IPS-20b (cell line): ENCODE measurements around the gene ASB16.
A peak's percentile ranks its signal among the peaks of the same experiment; 100 is the strongest.
"Not testable (repeated sequence)": the region's sequence is repeated elsewhere in the genome, so short reads cannot be mapped to it uniquely, and the experiment has no call there.

Experiments
- H3K27ac ChIP-seq: one replicate; pipeline ENCODE4 v1.5.1; 2013; ENCODE audit warnings: low read length
- H3K27me3 ChIP-seq: 2 replicates; pipeline ENCODE4 v1.6.1; 2013; ENCODE audit warnings: mild to moderate bottlenecking, low read length, inconsistent platforms; ENCODE audit not compliant: insufficient read depth
- H3K36me3 ChIP-seq: 2 replicates; pipeline ENCODE4 v1.6.1; 2013; ENCODE audit warnings: low read depth, mild to moderate bottlenecking, inconsistent platforms, low read length, moderate library complexity; ENCODE audit not compliant: insufficient read depth
- H3K4me1 ChIP-seq: 2 replicates; pipeline ENCODE4 v1.6.1; 2013; ENCODE audit warnings: mild to moderate bottlenecking, control low read depth, inconsistent platforms, low read length, moderate library complexity; ENCODE audit not compliant: insufficient read depth
- H3K4me3 ChIP-seq: 2 replicates; pipeline ENCODE4 v1.5.1; 2013; ENCODE audit warnings: mild to moderate bottlenecking, low read length, inconsistent platforms
- H3K9ac ChIP-seq: 2 replicates; pipeline ENCODE4 v1.6.1; 2013; ENCODE audit warnings: low read depth, mild to moderate bottlenecking, inconsistent platforms, low read length, moderate library complexity
- H3K9me3 ChIP-seq: 2 replicates; pipeline ENCODE4 v1.6.1; 2013; ENCODE audit warnings: mild to moderate bottlenecking, low read depth, low read length, inconsistent platforms; ENCODE audit not compliant: insufficient read depth

Gene ASB16

GRCh38 chr17:44170499-44171201, at the start of gene ASB16:
TSS of gene ASB16 (plus strand) at chr17:44170704. CDS start at chr17:44170790, 86 bp downstream.
- H3K36me3 ChIP-seq = peaks cover 4% of the 10 kb centered on the region; the same call in 1 of the 2 replicates
- H3K27ac ChIP-seq = peak within 1 kb of the TSS; percentile 15

DNA sequence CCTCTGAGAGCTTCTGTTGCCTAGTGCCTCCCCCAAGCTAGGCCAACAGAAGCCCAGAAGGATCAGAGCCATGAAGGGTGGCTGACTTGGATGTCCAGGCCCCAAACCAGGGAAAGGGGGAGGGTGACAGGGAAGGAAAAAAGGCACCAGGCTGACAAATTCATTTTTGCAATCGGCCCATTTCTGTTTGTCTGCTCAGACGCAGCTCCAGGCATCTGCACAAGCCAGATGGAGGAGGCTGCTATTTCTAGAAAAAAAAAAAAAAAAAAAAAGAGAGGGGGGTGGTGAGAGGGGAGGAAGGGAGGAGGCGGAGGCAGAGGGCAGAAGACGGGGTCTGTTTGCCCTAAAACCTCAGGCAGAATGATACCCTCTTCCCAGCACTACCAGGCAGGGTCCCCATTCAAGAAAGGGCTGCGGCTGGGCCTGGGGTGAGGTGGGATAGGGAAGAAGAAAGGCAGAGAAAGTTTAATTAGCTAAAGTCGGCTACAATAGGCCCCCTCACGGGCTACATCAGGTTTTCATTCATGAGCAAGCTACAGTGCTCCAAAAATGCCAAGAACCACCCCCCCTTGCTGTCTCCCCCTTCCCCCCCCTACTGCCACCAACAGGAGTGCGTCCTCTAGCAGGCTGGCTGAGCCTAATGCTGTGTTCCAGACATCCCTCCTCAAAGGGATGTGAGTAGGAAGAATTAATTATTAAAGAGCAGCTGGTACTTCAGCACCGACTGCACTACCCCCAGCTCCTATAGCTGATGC, 49.5 kb upstream of the ASB16 start:
- Histone ChIP-seq H3K9me3 (no peaks in the 10 kb centered on the region), H3K36me3 (peaks cover 10% of the 10 kb centered on the region), H3K27me3 (peaks cover 5% of the 10 kb centered on the region; the same call in 1 of the 2 replicates), H3K27ac (no peak overlapping the region), H3K4me3 (peak overlapping the region; percentile 96; the same call in 1 of the 2 replicates), H3K9ac (no peak overlapping the region; the same call in 1 of the 2 replicates), H3K4me1 (peaks cover 32% of the 10 kb centered on the region; the same call in 1 of the 2 replicates)

More at GRCh38 chr17:44170499-44171201, at the start of gene ASB16:
- Histone ChIP-seq H3K4me3 (peak within 1 kb of the TSS; percentile 33; the same call in 1 of the 2 replicates), H3K9me3 (no peaks in the 10 kb centered on the region), H3K9ac (peak within 1 kb of the TSS; percentile 46; the same call in 1 of the 2 replicates), H3K27me3 (no peaks in the 10 kb centered on the region), H3K4me1 (no peaks in the 10 kb centered on the region; the same call in 1 of the 2 replicates)

GRCh38 chr17:44121997-44122815, 48.3 kb upstream of the ASB16 start:
- H3K27ac ChIP-seq = no peak overlapping the region
- H3K9me3 ChIP-seq = no peaks in the 10 kb centered on the region
- peaks cover 5% of the 10 kb centered on the region; the same call in 1 of the 2 replicates for H3K27me3 ChIP-seq
- peaks cover 32% of the 10 kb centered on the region; the same call in 1 of the 2 replicates for H3K4me1 ChIP-seq
- H3K9ac ChIP-seq = peak overlapping the region; percentile 90; the same call in 1 of the 2 replicates
- peaks cover 3% of the 10 kb centered on the region; the same call in 1 of the 2 replicates for H3K36me3 ChIP-seq
- peak overlapping the region; percentile 96 for H3K4me3 ChIP-seq

DNA sequence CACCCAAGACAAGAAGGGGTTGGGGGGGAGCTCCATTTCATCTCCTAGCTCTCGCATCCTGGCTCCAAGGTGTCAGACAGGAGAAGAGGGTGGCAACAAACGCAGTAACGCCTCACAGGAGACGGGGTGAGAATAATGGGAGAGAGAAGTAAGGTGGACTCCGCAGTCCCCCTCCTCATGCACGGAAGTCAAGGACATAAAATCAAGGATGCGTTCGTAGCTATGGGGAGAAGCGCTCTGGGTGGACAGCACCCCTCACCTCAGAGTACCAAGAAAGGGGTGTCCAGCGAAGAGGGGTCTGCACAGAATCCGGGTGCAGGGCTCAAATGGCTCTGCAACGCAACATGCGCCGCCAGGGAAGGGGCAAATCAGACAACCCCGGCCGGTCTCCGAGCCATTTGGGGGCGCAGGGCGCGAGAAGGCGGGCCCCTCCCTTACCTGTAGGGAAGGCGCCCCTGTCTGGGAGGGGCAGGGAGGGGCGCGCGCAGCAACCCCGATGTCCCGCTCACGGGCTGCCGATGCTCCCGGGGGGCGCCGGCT, 47.6 kb upstream of the ASB16 start:
- no peaks in the 10 kb centered on the region for H3K36me3 ChIP-seq
- H3K4me1 ChIP-seq = peaks cover 28% of the 10 kb centered on the region; the same call in 1 of the 2 replicates
- peak overlapping the region; percentile 96 for H3K4me3 ChIP-seq
- H3K27me3 ChIP-seq = peaks cover 5% of the 10 kb centered on the region; the same call in 1 of the 2 replicates
- no peaks in the 10 kb centered on the region for H3K9me3 ChIP-seq
- no peak overlapping the region for H3K27ac ChIP-seq
- peak overlapping the region; percentile 90 for H3K9ac ChIP-seq

DNA sequence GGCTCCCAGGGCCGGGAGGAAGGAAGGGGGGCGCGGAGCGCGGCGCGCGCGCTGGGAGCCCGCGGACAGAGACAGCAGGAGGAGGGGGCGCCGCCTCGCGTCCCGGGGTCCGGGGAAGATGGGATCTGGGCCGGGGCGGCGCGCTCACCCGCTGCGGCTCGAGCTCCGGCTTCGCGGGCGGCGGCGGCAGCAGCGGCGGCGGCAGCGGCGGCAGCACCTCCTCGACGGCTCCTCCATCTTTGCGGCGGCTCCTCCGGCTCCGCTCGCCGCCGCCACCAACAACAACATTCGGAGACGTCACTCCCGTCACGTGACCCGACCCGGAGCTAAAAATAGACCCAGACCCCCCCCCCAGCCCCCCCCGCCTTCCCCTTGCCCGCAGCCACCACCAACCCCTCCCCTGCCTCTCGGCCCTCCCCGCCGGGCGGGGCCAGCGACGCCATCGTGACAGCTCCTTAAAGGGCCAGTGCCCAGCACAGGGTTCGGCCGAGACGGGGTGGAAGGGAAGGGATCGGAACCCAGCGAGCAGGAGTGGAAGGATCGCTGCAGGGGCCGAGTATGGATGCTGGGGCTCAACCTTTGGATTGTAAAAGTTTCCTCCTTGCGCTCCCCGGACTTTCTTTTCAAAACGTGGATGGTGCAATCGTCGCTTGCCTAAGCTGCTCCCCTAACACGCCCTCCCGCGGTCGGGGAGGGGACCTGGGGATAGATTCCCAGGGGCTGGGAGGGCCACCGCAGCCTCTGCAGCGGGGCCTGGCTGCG, 47.0 kb upstream of the ASB16 start, which contains the start of gene HDAC5:
TSS of gene HDAC5 (minus strand) at position 286 of the 762 bp plus-strand sequence. CDS start 6,126 bp downstream, outside the sequence.
- peaks cover 22% of the 10 kb centered on the region; the same call in 1 of the 2 replicates for H3K4me1 ChIP-seq
- peak within 1 kb of the TSS; percentile 73 for H3K27ac ChIP-seq
- H3K4me3 ChIP-seq = peak within 1 kb of the TSS; percentile 96

DNA sequence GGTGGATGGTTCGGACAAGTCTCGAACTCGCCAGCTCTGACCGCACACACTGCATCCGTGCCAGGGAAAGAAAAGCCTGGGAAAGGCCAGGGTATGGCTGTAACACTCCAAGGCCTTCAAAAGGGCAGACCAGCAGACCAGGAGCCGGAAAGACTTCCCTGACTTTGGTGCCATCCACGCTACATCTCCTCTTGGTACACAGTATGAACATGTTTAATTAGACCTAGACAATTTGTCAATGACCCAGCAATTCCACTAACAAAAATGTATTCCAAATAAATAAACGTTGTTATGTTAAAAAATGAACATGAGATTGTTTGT, 46.4 kb upstream of the ASB16 start:
- Histone ChIP-seq H3K4me3 (peak overlapping the region; percentile 91), H3K9me3 (no peaks in the 10 kb centered on the region), H3K27ac (peak overlapping the region; percentile 73), H3K9ac (peak overlapping the region; percentile 84; the same call in 1 of the 2 replicates), H3K36me3 (no peaks in the 10 kb centered on the region), H3K27me3 (peaks cover 5% of the 10 kb centered on the region; the same call in 1 of the 2 replicates), H3K4me1 (peaks cover 18% of the 10 kb centered on the region; the same call in 1 of the 2 replicates)

More for the DNA sequence above, 47.0 kb upstream of the ASB16 start, which contains the start of gene HDAC5:
- peaks cover 5% of the 10 kb centered on the region; the same call in 1 of the 2 replicates for H3K27me3 ChIP-seq
- no peaks in the 10 kb centered on the region for H3K36me3 ChIP-seq
- no peaks in the 10 kb centered on the region for H3K9me3 ChIP-seq
- H3K9ac ChIP-seq = peak within 1 kb of the TSS; percentile 90

DNA sequence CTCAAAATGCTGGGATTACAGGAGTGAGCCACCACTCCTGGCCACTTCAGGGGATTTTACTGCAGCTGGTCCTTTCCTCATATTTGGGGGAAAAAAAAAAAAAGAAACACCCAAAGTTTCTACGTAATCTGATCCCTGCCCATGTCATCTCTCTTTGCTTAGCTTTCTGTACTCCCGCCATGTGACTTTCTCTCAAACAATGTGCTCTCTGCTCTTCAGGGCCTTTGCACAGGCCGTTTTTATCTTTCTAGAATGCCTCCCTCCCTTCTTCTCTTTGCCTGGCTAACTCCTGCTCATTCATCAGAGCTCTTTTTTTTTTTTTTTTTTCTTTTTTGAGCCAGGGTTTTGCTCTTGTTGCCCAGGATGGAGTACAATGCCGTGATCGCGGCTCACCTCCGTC, 42.1 kb upstream of the ASB16 start:
- Histone ChIP-seq H3K36me3 (no peaks in the 10 kb centered on the region), H3K4me1 (no peaks in the 10 kb centered on the region; the same call in 1 of the 2 replicates), H3K9me3 (no peaks in the 10 kb centered on the region), H3K4me3 (no peak overlapping the region), H3K27me3 (no peaks in the 10 kb centered on the region), H3K9ac (no peak overlapping the region), H3K27ac (no peak overlapping the region)

DNA sequence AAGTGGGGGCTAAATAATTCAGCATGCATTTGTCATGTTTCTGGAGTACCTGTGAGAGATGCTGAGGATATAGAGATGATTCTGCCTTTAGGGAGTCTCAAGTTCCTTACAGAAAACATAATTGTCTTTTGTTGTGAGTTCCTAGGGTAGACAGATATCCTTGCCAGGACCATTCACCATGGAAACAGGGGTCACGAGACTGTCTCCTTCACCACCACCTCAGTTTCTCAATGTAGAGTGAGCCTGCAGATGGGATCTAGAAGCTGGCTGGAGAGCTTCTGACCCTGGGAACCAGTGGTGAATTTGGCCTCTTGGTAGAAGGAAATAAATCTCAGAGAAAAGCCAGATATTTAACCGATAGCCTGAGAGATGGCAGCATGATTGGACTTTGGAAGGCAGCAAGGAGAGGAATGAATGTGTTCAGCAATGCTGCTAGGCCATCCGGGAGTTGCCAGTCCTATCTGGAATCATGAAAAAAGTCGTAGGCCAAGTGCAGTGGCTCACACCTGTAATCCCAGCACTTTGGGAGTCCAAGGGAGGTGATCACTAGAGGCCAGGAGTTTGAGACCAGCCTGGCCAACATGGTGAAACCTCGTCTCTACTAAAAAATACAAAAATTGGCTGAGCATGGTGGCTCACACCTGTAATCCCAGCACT, 39.7 kb upstream of the ASB16 start:
- no peak overlapping the region for H3K9ac ChIP-seq
- no peak overlapping the region for H3K27ac ChIP-seq
- H3K36me3 ChIP-seq = no peaks in the 10 kb centered on the region
- H3K27me3 ChIP-seq = no peaks in the 10 kb centered on the region
- no peaks in the 10 kb centered on the region for H3K4me1 ChIP-seq
- no peaks in the 10 kb centered on the region for H3K9me3 ChIP-seq
- H3K4me3 ChIP-seq = no peak overlapping the region

DNA sequence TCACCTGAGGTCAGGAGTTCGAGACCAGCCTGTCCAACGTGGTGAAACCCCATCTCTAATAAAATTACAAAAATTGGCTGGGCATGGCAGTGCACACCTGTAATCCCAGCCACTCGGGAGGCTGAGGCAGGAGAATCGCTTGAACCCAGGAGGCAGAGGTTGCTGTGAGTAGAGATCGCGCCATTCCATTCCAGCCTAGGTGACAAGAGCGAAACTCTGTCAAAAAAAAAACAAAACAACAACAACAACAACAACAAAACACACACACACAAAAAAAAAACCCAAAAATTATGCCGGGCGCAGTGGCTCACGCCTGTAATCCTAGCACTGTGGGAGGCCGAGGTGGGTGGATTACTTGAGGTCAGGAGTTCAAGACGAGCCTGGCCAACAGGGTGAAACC, 39.1 kb upstream of the ASB16 start:
- H3K4me1 ChIP-seq, H3K9me3 ChIP-seq, H3K4me3 ChIP-seq, H3K27ac ChIP-seq, H3K36me3 ChIP-seq, H3K27me3 ChIP-seq, H3K9ac ChIP-seq: not testable (repeated sequence)

GRCh38 chr17:44132275-44132821, 38.2 kb upstream of the ASB16 start:
- H3K4me3 ChIP-seq = no peak overlapping the region
- no peaks in the 10 kb centered on the region for H3K9me3 ChIP-seq
- H3K9ac ChIP-seq = no peak overlapping the region
- 0 out of 2 replicates have a peak, but pooled peaks cover under 1% of the 10 kb centered on the region for H3K4me1 ChIP-seq
- H3K27me3 ChIP-seq = no peaks in the 10 kb centered on the region
- H3K36me3 ChIP-seq = no peaks in the 10 kb centered on the region
- no peak overlapping the region for H3K27ac ChIP-seq
